Measurements from ENCODE around the gene UBXN7.

Gene UBXN7

GRCh38 chr3:196335503-196335948 is 96.7 kb downstream of the UBXN7 start:
- Histone ChIP-seq H3K4me3 (replicated peaks; ENCODE audit: low read depth, low read length) (no peak overlapping the region), H3K27me3 (replicated peaks; ENCODE audit: control insufficient read depth, insufficient read depth, low read length) (no peaks in the 10 kb centered on the region), H3K36me3 (ENCODE audit: control insufficient read depth, insufficient read depth, low read length) (no peaks in the 10 kb centered on the region)
- no peak for DNase-seq (ENCODE audit: extremely low read depth, insufficient read length)
- TF ChIP-seq CTCF (IDR thresholded peaks at IDR 0.05; ENCODE audit: insufficient read depth, low read length, poor library complexity, severe bottlenecking): no peak

- Histone ChIP-seq H3K27me3 (replicated peaks; ENCODE audit: control insufficient read depth, insufficient read depth, low read length) (no peaks in the 10 kb centered on the region), H3K4me3 (replicated peaks; ENCODE audit: low read depth, low read length) (no peak overlapping the region), H3K36me3 (ENCODE audit: control insufficient read depth, insufficient read depth, low read length) (no peaks in the 10 kb centered on the region)
- no peak for TF ChIP-seq CTCF (IDR thresholded peaks at IDR 0.05; ENCODE audit: insufficient read depth, low read length, poor library complexity, severe bottlenecking)
- DNase-seq (ENCODE audit: extremely low read depth, insufficient read length): no peak
Observed at GRCh38 chr3:196334982-196335381, 97.2 kb downstream of the UBXN7 start.

- no peak overlapping the region for H3K4me3 ChIP-seq (replicated peaks; ENCODE audit: low read depth, low read length)
- no peaks in the 10 kb centered on the region for H3K36me3 ChIP-seq (ENCODE audit: control insufficient read depth, insufficient read depth, low read length)
- no peak for TF ChIP-seq CTCF (IDR thresholded peaks at IDR 0.05; ENCODE audit: insufficient read depth, low read length, poor library complexity, severe bottlenecking)
- H3K27me3 ChIP-seq (replicated peaks; ENCODE audit: control insufficient read depth, insufficient read depth, low read length): no peaks in the 10 kb centered on the region
- no peak for DNase-seq (ENCODE audit: extremely low read depth, insufficient read length)
Observed at GRCh38 chr3:196332168-196332567, 100.1 kb downstream of the UBXN7 start.

GRCh38 chr3:196327405-196327804 is 104.8 kb downstream of the UBXN7 start:
- Histone ChIP-seq H3K27me3 (replicated peaks; ENCODE audit: control insufficient read depth, insufficient read depth, low read length) (no peaks in the 10 kb centered on the region), H3K36me3 (ENCODE audit: control insufficient read depth, insufficient read depth, low read length) (no peaks in the 10 kb centered on the region), H3K4me3 (replicated peaks; ENCODE audit: low read depth, low read length) (no peak overlapping the region)
- no peak for TF ChIP-seq CTCF (IDR thresholded peaks at IDR 0.05; ENCODE audit: insufficient read depth, low read length, poor library complexity, severe bottlenecking)
- no peak for DNase-seq (ENCODE audit: extremely low read depth, insufficient read length)

GRCh38 chr3:196326936-196327335 is 105.3 kb downstream of the UBXN7 start:
- Histone ChIP-seq H3K4me3 (replicated peaks; ENCODE audit: low read depth, low read length) (no peak overlapping the region), H3K36me3 (ENCODE audit: control insufficient read depth, insufficient read depth, low read length) (no peaks in the 10 kb centered on the region), H3K27me3 (replicated peaks; ENCODE audit: control insufficient read depth, insufficient read depth, low read length) (no peaks in the 10 kb centered on the region)
- no peak for TF ChIP-seq CTCF (IDR thresholded peaks at IDR 0.05; ENCODE audit: insufficient read depth, low read length, poor library complexity, severe bottlenecking)
- no peak for DNase-seq (ENCODE audit: extremely low read depth, insufficient read length)

GRCh38 chr3:196323691-196324090 is 108.5 kb downstream of the UBXN7 start:
- no peak for DNase-seq (ENCODE audit: extremely low read depth, insufficient read length)
- H3K4me3 ChIP-seq (replicated peaks; ENCODE audit: low read depth, low read length): no peak overlapping the region
- no peaks in the 10 kb centered on the region for H3K36me3 ChIP-seq (ENCODE audit: control insufficient read depth, insufficient read depth, low read length)
- no peaks in the 10 kb centered on the region for H3K27me3 ChIP-seq (replicated peaks; ENCODE audit: control insufficient read depth, insufficient read depth, low read length)
- no peak for TF ChIP-seq CTCF (IDR thresholded peaks at IDR 0.05; ENCODE audit: insufficient read depth, low read length, poor library complexity, severe bottlenecking)
